ENCODE data around the gene HOXA4. TPM values are rescaled to one million over a fixed set of nuclear protein-coding genes. Genes with fewer than 3 reads are reported as not detected.

The HOXA4 gene
- total RNA-seq, 1 donor from 2014 or later: not detected

GRCh38 chr7:27165996-27166530 is 35.5 kb upstream of the HOXA4 start:
- peaks cover 2% of the 10 kb centered on the region for H3K36me3 Mint-ChIP-seq (ENCODE audit: unreplicated experiment)
- peaks cover 7% of the 10 kb centered on the region for H3K4me1 Mint-ChIP-seq (ENCODE audit: unreplicated experiment)
- TF ChIP-seq CTCF (IDR thresholded peaks at IDR 0.05): no peak
- peaks cover 81% of the 10 kb centered on the region for H3K27me3 Mint-ChIP-seq (ENCODE audit: unreplicated experiment)
- no peak overlapping the region for H3K4me3 Mint-ChIP-seq (ENCODE audit: unreplicated experiment)
- H3K9me3 Mint-ChIP-seq (ENCODE audit: unreplicated experiment): no peaks in the 10 kb centered on the region
- no peak for DNase-seq (ENCODE audit: extremely low spot score, unreplicated experiment)
- no peak overlapping the region for H3K27ac Mint-ChIP-seq (ENCODE audit: unreplicated experiment)

GRCh38 chr7:27165089-27165995 is 34.8 kb upstream of the HOXA4 start, which contains the start of gene HOXA9:
Gene HOXA9, minus strand, starts transcription at chr7:27165537. Its CDS starts 80 bp downstream, at chr7:27165457.
- peaks cover 2% of the 10 kb centered on the region for H3K36me3 Mint-ChIP-seq (ENCODE audit: unreplicated experiment)
- H3K9me3 Mint-ChIP-seq (ENCODE audit: unreplicated experiment): no peaks in the 10 kb centered on the region
- DNase-seq (ENCODE audit: extremely low spot score, unreplicated experiment): no peak
- no peak within 1 kb of the TSS for H3K27ac Mint-ChIP-seq (ENCODE audit: unreplicated experiment)
- peaks cover 78% of the 10 kb centered on the region for H3K27me3 Mint-ChIP-seq (ENCODE audit: unreplicated experiment)
- no peak within 1 kb of the TSS for H3K4me3 Mint-ChIP-seq (ENCODE audit: unreplicated experiment)
- H3K4me1 Mint-ChIP-seq (ENCODE audit: unreplicated experiment): peaks cover 9% of the 10 kb centered on the region
- no peak for TF ChIP-seq CTCF (IDR thresholded peaks at IDR 0.05)

- no peak overlapping the region for H3K27ac Mint-ChIP-seq (ENCODE audit: unreplicated experiment)
- peaks cover 2% of the 10 kb centered on the region for H3K36me3 Mint-ChIP-seq (ENCODE audit: unreplicated experiment)
- DNase-seq (ENCODE audit: extremely low spot score, unreplicated experiment): no peak
- TF ChIP-seq CTCF (IDR thresholded peaks at IDR 0.05): no peak
- peaks cover 82% of the 10 kb centered on the region for H3K27me3 Mint-ChIP-seq (ENCODE audit: unreplicated experiment)
- peaks cover 9% of the 10 kb centered on the region for H3K4me1 Mint-ChIP-seq (ENCODE audit: unreplicated experiment)
- no peaks in the 10 kb centered on the region for H3K9me3 Mint-ChIP-seq (ENCODE audit: unreplicated experiment)
- H3K4me3 Mint-ChIP-seq (ENCODE audit: unreplicated experiment): no peak overlapping the region
Measured at GRCh38 chr7:27164367-27165088, 34.0 kb upstream of the HOXA4 start.

- Mint-ChIP-seq H3K4me1 (ENCODE audit: unreplicated experiment) (peaks cover 9% of the 10 kb centered on the region), H3K27me3 (ENCODE audit: unreplicated experiment) (peaks cover 85% of the 10 kb centered on the region), H3K27ac (ENCODE audit: unreplicated experiment) (no peak overlapping the region), H3K9me3 (ENCODE audit: unreplicated experiment) (no peaks in the 10 kb centered on the region), H3K36me3 (ENCODE audit: unreplicated experiment) (peaks cover 2% of the 10 kb centered on the region), H3K4me3 (ENCODE audit: unreplicated experiment) (no peak overlapping the region)
- no peak for TF ChIP-seq CTCF (IDR thresholded peaks at IDR 0.05)
- no peak for DNase-seq (ENCODE audit: extremely low spot score, unreplicated experiment)
Measured at GRCh38 chr7:27164045-27164366, 33.4 kb upstream of the HOXA4 start.
